H9 (cell line): Measurements from ENCODE around the gene FUT4. TPM values are rescaled to one million over a fixed set of nuclear protein-coding genes. Genes with fewer than 3 reads are reported as not detected.
A peak's percentile ranks its signal among the peaks of the same experiment; 100 is the strongest.

ENCODE experiments used
- DNase-seq: peaks from one replicate; pipeline ENCODE4 v3.0.0-alpha.2; 2017
- H2AFZ ChIP-seq: one replicate; pipeline ENCODE4 v1.6.1; 2013; ENCODE audit warnings: mild to moderate bottlenecking, low read length, control low read depth, moderate library complexity
- H2AK5ac ChIP-seq: 2 replicates; pipeline ENCODE4 v1.6.1; 2013; ENCODE audit warnings: low read length, control low read depth, mixed read lengths; ENCODE audit not compliant: insufficient read length
- H2BK120ac ChIP-seq: one replicate; pipeline ENCODE4 v1.6.1; 2013; ENCODE audit warnings: low read depth, mild to moderate bottlenecking, low read length, control low read depth, inconsistent platforms; ENCODE audit not compliant: poor library complexity, severe bottlenecking
- H2BK12ac ChIP-seq: 2 replicates; pipeline ENCODE4 v1.6.1; 2013; ENCODE audit warnings: low read length, control low read depth, mixed read lengths, low read depth; ENCODE audit not compliant: insufficient read length
- H2BK15ac ChIP-seq: 2 replicates; pipeline ENCODE4 v1.6.1; 2013; ENCODE audit warnings: low read depth, low read length, control low read depth
- H2BK20ac ChIP-seq: one replicate; pipeline ENCODE4 v1.6.1; 2013; ENCODE audit warnings: low read depth, mild to moderate bottlenecking, low read length, control low read depth, inconsistent platforms; ENCODE audit not compliant: poor library complexity, severe bottlenecking
- H2BK5ac ChIP-seq: 2 replicates; pipeline ENCODE4 v1.6.1; 2013; ENCODE audit warnings: low read length, control low read depth, mixed read lengths; ENCODE audit not compliant: insufficient read length
- H3K14ac ChIP-seq: 2 replicates; pipeline ENCODE4 v1.6.1; 2013; ENCODE audit warnings: low read length, control low read depth; ENCODE audit not compliant: insufficient read depth
- H3K18ac ChIP-seq: 2 replicates; pipeline ENCODE4 v1.6.1; 2013; ENCODE audit warnings: low read depth, mild to moderate bottlenecking, mixed read lengths, low read length, control low read depth; ENCODE audit not compliant: insufficient read length
- H3K23ac ChIP-seq: 2 replicates; pipeline ENCODE4 v1.6.1; 2013; ENCODE audit warnings: low read length, control low read depth, mixed read lengths, low read depth; ENCODE audit not compliant: insufficient read length
- H3K23me2 ChIP-seq: 2 replicates; pipeline ENCODE4 v1.6.1; 2013; ENCODE audit warnings: low read depth, mild to moderate bottlenecking, mixed read lengths, low read length, control low read depth; ENCODE audit not compliant: insufficient read length, poor library complexity, severe bottlenecking
- H3K27ac ChIP-seq: 2 replicates; pipeline ENCODE4 v1.5.1; 2013; ENCODE audit warnings: low read length, control low read depth, mixed read lengths, low read depth; ENCODE audit not compliant: insufficient read length
- H3K27me3 ChIP-seq: 2 replicates; pipeline ENCODE4 v1.6.1; 2013; ENCODE audit warnings: low read length, control low read depth, inconsistent platforms; ENCODE audit not compliant: insufficient read depth
- H3K4ac ChIP-seq: 2 replicates; pipeline ENCODE4 v1.6.1; 2013; ENCODE audit warnings: low read depth, mild to moderate bottlenecking, control low read depth, inconsistent platforms, low read length, moderate library complexity
- H3K4me1 ChIP-seq: 2 replicates; pipeline ENCODE4 v1.6.1; 2013; ENCODE audit warnings: low read length, control low read depth, inconsistent platforms; ENCODE audit not compliant: insufficient read depth
- H3K4me2 ChIP-seq: 2 replicates; pipeline ENCODE4 v1.6.1; 2013; ENCODE audit warnings: low read length, control low read depth, mixed read lengths; ENCODE audit not compliant: insufficient read length, insufficient read depth
- H3K56ac ChIP-seq: 2 replicates; pipeline ENCODE4 v1.6.1; 2013; ENCODE audit warnings: low read depth, mild to moderate bottlenecking, mixed read lengths, low read length, control low read depth; ENCODE audit not compliant: insufficient read length
- H3K79me1 ChIP-seq: 2 replicates; pipeline ENCODE4 v1.6.1; 2013; ENCODE audit warnings: low read depth, mild to moderate bottlenecking, moderate library complexity, low read length, control low read depth, inconsistent platforms; ENCODE audit not compliant: insufficient read depth, poor library complexity, severe bottlenecking
- H3K79me2 ChIP-seq: 2 replicates; pipeline ENCODE4 v1.6.1; 2013; ENCODE audit warnings: low read length, control low read depth, inconsistent platforms; ENCODE audit not compliant: insufficient read depth
- H3K9ac ChIP-seq: 2 replicates; pipeline ENCODE4 v1.6.1; 2013; ENCODE audit warnings: low read length, control low read depth, mixed read lengths; ENCODE audit not compliant: insufficient read length; ENCODE audit errors: extremely low read depth
- H3K9me3 ChIP-seq: one replicate; pipeline ENCODE4 v1.6.1; 2013; ENCODE audit warnings: low read depth, low read length, inconsistent platforms; ENCODE audit not compliant: control insufficient read depth
- H3T11ph ChIP-seq: one replicate; pipeline ENCODE4 v1.6.1; 2013; ENCODE audit warnings: mild to moderate bottlenecking, low read length, control low read depth, inconsistent platforms
- H4K20me1 ChIP-seq: one replicate; pipeline ENCODE4 v1.6.1; 2013; ENCODE audit not compliant: control insufficient read depth, insufficient read length, insufficient read depth
- H4K5ac ChIP-seq: 2 replicates; pipeline ENCODE4 v1.6.1; 2013; ENCODE audit warnings: low read depth, mild to moderate bottlenecking, mixed read lengths, low read length, control low read depth; ENCODE audit not compliant: insufficient read length
- H4K8ac ChIP-seq: replicated peaks from 2 replicates; pipeline ENCODE4 v1.6.1; 2013; ENCODE audit warnings: low read length, control low read depth, mixed read lengths, low read depth; ENCODE audit not compliant: insufficient read length
- H4K91ac ChIP-seq: 2 replicates; pipeline ENCODE4 v1.6.1; 2013; ENCODE audit warnings: low read depth, mild to moderate bottlenecking, moderate library complexity, mixed read lengths, low read length, control low read depth; ENCODE audit not compliant: insufficient read length
- H3K27ac Mint-ChIP-seq, 3 experiments: 2 replicates in 2 of 3; 3 replicates in 1 of 3; pipeline ENCODE4 v1.8.0; 2020 to 2021; ENCODE audit warnings: mixed read lengths in 3 of 3, mild to moderate bottlenecking in 1 of 3, moderate library complexity in 1 of 3
- H3K27me3 Mint-ChIP-seq: 2 replicates; pipeline ENCODE4 v1.8.0; 2021; ENCODE audit warnings: low read depth, mild to moderate bottlenecking, moderate library complexity, mixed read lengths
- H3K36me3 Mint-ChIP-seq, 3 experiments: 2 replicates in 2 of 3; 3 replicates in 1 of 3; pipeline ENCODE4 v1.8.0; 2020 to 2021; ENCODE audit warnings: low read depth in 3 of 3, mixed read lengths in 3 of 3; ENCODE audit not compliant: insufficient read depth in 1 of 3
- H3K4me1 Mint-ChIP-seq, 2 experiments: 2 replicates each; pipeline ENCODE4 v1.8.0; 2020; ENCODE audit warnings: mixed read lengths in 2 of 2
- H3K4me3 Mint-ChIP-seq, 2 experiments: 2 replicates in 1 of 2; 3 replicates in 1 of 2; pipeline ENCODE4 v1.8.0; 2020 to 2021; ENCODE audit warnings: mild to moderate bottlenecking in 2 of 2, mixed read lengths in 2 of 2, moderate library complexity in 1 of 2
- H3K9me3 Mint-ChIP-seq, 2 experiments: 2 replicates in 1 of 2; 3 replicates in 1 of 2; pipeline ENCODE4 v1.8.0; 2020; ENCODE audit warnings: mild to moderate bottlenecking in 2 of 2, mixed read lengths in 2 of 2, moderate library complexity in 1 of 2
- WGBS: extraction: QIAGEN DNeasy Blood & Tissue Kit; methylation state at CpG from one replicate; pipeline ENCODE4 v1.1.7; 2013; ENCODE audit warnings: missing lambda C conversion rate, low lambda C conversion rate, mixed read lengths; ENCODE audit not compliant: insufficient read length; ENCODE audit errors: extremely low coverage; 5-methylcytosine and 5-hydroxymethylcytosine counted together
- total RNA-seq: library from RNA; stranded (reverse); gene quantifications from 2 replicates; pipeline ENCODE4 v1.2.1, GENCODE V29; 2021
- TF ChIP-seq, protein P1 (sequence below): fragments of 200-600 bp; sonication (generic); conservative IDR thresholded peaks from 3 replicates; pipeline ENCODE4 v1.8.0; 2021; ENCODE audit warnings: antibody characterized with exemption, mild to moderate bottlenecking

The FUT4 gene
- total RNA-seq, 1 experiment from 2014 or later = 5.3 TPM

- Histone ChIP-seq H3K23ac (no peak overlapping the region), H4K8ac (no peak overlapping the region), H3K4me2 (peak overlapping the region; percentile 47), H4K20me1 (no peaks in the 10 kb centered on the region), H2BK5ac (no peak overlapping the region), H3K4me1 (no peaks in the 10 kb centered on the region; the same call in none of the 2 replicates), H2BK20ac (no peak overlapping the region), H2BK12ac (no peak overlapping the region), H3K14ac (0 out of 2 replicates have a peak overlapping the region, but pooled peaks have one; percentile 4), H3K56ac (no peak overlapping the region), H4K91ac (no peak overlapping the region), H3K27ac (no peak overlapping the region), H3K79me1 (no peaks in the 10 kb centered on the region), H2AK5ac (no peak overlapping the region), H3K9me3 (no peaks in the 10 kb centered on the region), H3K27me3 (peaks cover 9% of the 10 kb centered on the region; the same call in 1 of the 2 replicates), H3T11ph (no peak overlapping the region), H3K4ac (no peak overlapping the region), H2AFZ (no peak overlapping the region), H3K9ac (no peak overlapping the region), H2BK120ac (no peak overlapping the region), H3K23me2 (peaks cover 15% of the 10 kb centered on the region), H3K79me2 (peaks cover 2% of the 10 kb centered on the region; the same call in 1 of the 2 replicates), H3K18ac (no peak overlapping the region), H4K5ac (no peak overlapping the region), H2BK15ac (no peak overlapping the region)
- peak overlapping the region; percentile 65 to 80 for H3K4me3 Mint-ChIP-seq
- H3K27me3 Mint-ChIP-seq = peaks cover 23% of the 10 kb centered on the region
- TF ChIP-seq, protein P1, sequence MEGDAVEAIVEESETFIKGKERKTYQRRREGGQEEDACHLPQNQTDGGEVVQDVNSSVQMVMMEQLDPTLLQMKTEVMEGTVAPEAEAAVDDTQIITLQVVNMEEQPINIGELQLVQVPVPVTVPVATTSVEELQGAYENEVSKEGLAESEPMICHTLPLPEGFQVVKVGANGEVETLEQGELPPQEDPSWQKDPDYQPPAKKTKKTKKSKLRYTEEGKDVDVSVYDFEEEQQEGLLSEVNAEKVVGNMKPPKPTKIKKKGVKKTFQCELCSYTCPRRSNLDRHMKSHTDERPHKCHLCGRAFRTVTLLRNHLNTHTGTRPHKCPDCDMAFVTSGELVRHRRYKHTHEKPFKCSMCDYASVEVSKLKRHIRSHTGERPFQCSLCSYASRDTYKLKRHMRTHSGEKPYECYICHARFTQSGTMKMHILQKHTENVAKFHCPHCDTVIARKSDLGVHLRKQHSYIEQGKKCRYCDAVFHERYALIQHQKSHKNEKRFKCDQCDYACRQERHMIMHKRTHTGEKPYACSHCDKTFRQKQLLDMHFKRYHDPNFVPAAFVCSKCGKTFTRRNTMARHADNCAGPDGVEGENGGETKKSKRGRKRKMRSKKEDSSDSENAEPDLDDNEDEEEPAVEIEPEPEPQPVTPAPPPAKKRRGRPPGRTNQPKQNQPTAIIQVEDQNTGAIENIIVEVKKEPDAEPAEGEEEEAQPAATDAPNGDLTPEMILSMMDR = no peak
- no peaks in the 10 kb centered on the region for H3K9me3 Mint-ChIP-seq
- peak overlapping the region in 1 of 3 experiments; percentile 31; a peak in 1 of 7 replicates for H3K27ac Mint-ChIP-seq
- H3K36me3 Mint-ChIP-seq = peaks cover 0 to 5% (median 0%) of the 10 kb centered on the region in 3 experiments; a peak in 1 of 7 replicates
- WGBS = no CpG with 5 or more reads among the region's 54 CpGs
- peaks cover 21 to 31% of the 10 kb centered on the region in 2 experiments for H3K4me1 Mint-ChIP-seq
- DNase-seq = peak; percentile 41
Measured at GRCh38 chr11:94545264-94546161, 1.8 kb downstream of the FUT4 start.
